HepG2 (cell line): ENCODE data around the gene TM9SF2. TPM values are rescaled to one million over a fixed set of nuclear protein-coding genes. Genes with fewer than 3 reads are reported as not detected.

Source experiments
- AFF4 ChIP-seq: sonication (generic); formaldehyde crosslinking; IDR thresholded peaks from 2 replicates; pipeline ENCODE4 v1.4.0; 2020; ENCODE audit warnings: missing genetic modification reagents
- BORCS8-MEF2B ChIP-seq: sonication (generic); formaldehyde crosslinking; IDR thresholded peaks from 2 replicates; pipeline ENCODE4 v1.8.0; 2022; ENCODE audit warnings: mild to moderate bottlenecking, missing genetic modification reagents
- KDM5B ChIP-seq: sonication (generic); formaldehyde crosslinking; IDR thresholded peaks from 2 replicates; pipeline ENCODE4 v1.4.0; 2020; ENCODE audit warnings: missing genetic modification reagents, mild to moderate bottlenecking, borderline replicate concordance
- ZBTB34 ChIP-seq: sonication (generic); formaldehyde crosslinking; IDR thresholded peaks from 2 replicates; pipeline ENCODE4 v1.8.0; 2022; ENCODE audit warnings: mild to moderate bottlenecking, missing genetic modification reagents
- ZNF230 ChIP-seq: sonication (generic); formaldehyde crosslinking; IDR thresholded peaks from 2 replicates; pipeline ENCODE4 v1.4.0; 2020; ENCODE audit warnings: mild to moderate bottlenecking, missing genetic modification reagents
- ZNF530 ChIP-seq: sonication (generic); formaldehyde crosslinking; IDR thresholded peaks from 2 replicates; pipeline ENCODE4 v1.5.0; 2020; ENCODE audit warnings: low read depth, mild to moderate bottlenecking, missing genetic modification reagents
- ZNF646 ChIP-seq: sonication (generic); formaldehyde crosslinking; IDR thresholded peaks from 2 replicates; pipeline ENCODE4 v1.9.0; 2021; ENCODE audit warnings: mild to moderate bottlenecking, missing genetic modification reagents
- ZNF737 ChIP-seq: sonication (generic); formaldehyde crosslinking; IDR thresholded peaks from 2 replicates; pipeline ENCODE4 v1.5.0; 2020; ENCODE audit warnings: missing genetic modification reagents, mild to moderate bottlenecking, borderline replicate concordance
- ZZZ3 ChIP-seq: sonication (generic); formaldehyde crosslinking; IDR thresholded peaks from 2 replicates; pipeline ENCODE4 v1.4.0; 2020; ENCODE audit warnings: missing genetic modification reagents, mild to moderate bottlenecking, borderline replicate concordance
- polyA plus RNA-seq, 8 experiments: library from polyadenylated mRNA; depleted of rRNA in 3 of 8; stranded (reverse) in 7 of 8; unstranded in 1 of 8; fragments of >200 nt; fragmentation: Illumina TruSeq in 4 of 8; extraction: Trizol in 4 of 8; gene quantifications; 2 replicates each; pipeline versions ENCODE4 v1.2.1 to v1.2.3, GENCODE V29; 2011 to 2016; ENCODE audit warnings: low read depth in 4 of 8, missing spikeins in 1 of 8, mixed read lengths in 1 of 8; ENCODE audit not compliant: insufficient read depth in 1 of 8
- total RNA-seq, 5 experiments: library from RNA; depleted of rRNA; stranded (reverse); fragments of >200 nt; fragmentation: Illumina TruSeq; extraction: Trizol; gene quantifications; 2 replicates each; pipeline ENCODE4 v1.2.3, GENCODE V29; 2016; ENCODE audit warnings: low read depth in 1 of 5
- TF ChIP-seq, protein P1 (sequence below): IDR thresholded peaks from 2 replicates; pipeline ENCODE4 v1.6.1; 2016; ENCODE audit warnings: low read depth, control low read depth

The TM9SF2 gene
- total and polyA plus RNA-seq, 2 of the 13 experiments (the other 11 are each of a cell fraction or from before 2014, with no cell fraction given), result 94.1 to 123 TPM

DNA sequence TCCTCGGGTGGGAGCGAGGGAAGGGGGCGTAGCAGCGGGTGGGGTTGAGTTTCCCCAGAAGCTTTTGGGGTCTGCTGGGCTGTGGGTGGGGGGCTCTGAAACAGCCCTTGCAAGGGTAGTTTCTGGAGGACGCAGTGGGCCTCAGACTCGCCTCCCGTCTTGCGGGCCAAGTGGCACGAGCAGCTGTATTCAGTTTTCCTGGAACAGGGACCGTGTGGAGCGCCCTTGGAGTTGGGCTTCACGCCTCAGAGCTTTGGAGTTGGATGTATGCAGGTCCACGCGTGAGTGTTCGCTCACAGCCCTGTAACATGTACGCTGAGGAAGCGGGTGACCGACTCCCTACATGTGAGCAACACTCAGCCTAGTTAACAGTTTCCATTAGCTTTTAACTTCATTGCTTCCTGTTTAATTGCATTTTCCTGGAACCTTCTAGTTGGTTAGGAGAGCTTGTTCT, 603 bp downstream of the TM9SF2 start (continued):
- TF ChIP-seq ZBTB34, result 0 out of 2 replicates have a peak, but pooled peaks have one; percentile 42
- TF ChIP-seq ZZZ3 (CRISPR knock-in tag), result 0 out of 2 replicates have a peak, but pooled peaks have one; percentile 9
- no peak for TF ChIP-seq ZNF230
- 0 out of 2 replicates have a peak, but pooled peaks have one; percentile 56 for TF ChIP-seq ZNF737 (CRISPR knock-in tag)
- no peak for TF ChIP-seq ZNF646 (CRISPR knock-in tag)
- TF ChIP-seq KDM5B, result no peak
- TF ChIP-seq AFF4, result no peak
- 0 out of 2 replicates have a peak, but pooled peaks have one; percentile 83 for TF ChIP-seq ZNF530 (CRISPR knock-in tag)
- TF ChIP-seq, protein P1, sequence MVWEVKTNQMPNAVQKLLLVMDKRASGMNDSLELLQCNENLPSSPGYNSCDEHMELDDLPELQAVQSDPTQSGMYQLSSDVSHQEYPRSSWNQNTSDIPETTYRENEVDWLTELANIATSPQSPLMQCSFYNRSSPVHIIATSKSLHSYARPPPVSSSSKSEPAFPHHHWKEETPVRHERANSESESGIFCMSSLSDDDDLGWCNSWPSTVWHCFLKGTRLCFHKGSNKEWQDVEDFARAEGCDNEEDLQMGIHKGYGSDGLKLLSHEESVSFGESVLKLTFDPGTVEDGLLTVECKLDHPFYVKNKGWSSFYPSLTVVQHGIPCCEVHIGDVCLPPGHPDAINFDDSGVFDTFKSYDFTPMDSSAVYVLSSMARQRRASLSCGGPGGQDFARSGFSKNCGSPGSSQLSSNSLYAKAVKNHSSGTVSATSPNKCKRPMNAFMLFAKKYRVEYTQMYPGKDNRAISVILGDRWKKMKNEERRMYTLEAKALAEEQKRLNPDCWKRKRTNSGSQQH (CRISPR knock-in tag), result 0 out of 2 replicates have a peak, but pooled peaks have one; percentile 9
- 0 out of 2 replicates have a peak, but pooled peaks have one; percentile 21 for TF ChIP-seq BORCS8-MEF2B (CRISPR knock-in tag)
